ENCODE measurements around the gene HAGH. TPM values are rescaled to one million over a fixed set of nuclear protein-coding genes. Genes with fewer than 3 reads are reported as not detected.

Gene HAGH
- total RNA-seq, 1 donor from 2014 or later: 35.9 TPM

DNA sequence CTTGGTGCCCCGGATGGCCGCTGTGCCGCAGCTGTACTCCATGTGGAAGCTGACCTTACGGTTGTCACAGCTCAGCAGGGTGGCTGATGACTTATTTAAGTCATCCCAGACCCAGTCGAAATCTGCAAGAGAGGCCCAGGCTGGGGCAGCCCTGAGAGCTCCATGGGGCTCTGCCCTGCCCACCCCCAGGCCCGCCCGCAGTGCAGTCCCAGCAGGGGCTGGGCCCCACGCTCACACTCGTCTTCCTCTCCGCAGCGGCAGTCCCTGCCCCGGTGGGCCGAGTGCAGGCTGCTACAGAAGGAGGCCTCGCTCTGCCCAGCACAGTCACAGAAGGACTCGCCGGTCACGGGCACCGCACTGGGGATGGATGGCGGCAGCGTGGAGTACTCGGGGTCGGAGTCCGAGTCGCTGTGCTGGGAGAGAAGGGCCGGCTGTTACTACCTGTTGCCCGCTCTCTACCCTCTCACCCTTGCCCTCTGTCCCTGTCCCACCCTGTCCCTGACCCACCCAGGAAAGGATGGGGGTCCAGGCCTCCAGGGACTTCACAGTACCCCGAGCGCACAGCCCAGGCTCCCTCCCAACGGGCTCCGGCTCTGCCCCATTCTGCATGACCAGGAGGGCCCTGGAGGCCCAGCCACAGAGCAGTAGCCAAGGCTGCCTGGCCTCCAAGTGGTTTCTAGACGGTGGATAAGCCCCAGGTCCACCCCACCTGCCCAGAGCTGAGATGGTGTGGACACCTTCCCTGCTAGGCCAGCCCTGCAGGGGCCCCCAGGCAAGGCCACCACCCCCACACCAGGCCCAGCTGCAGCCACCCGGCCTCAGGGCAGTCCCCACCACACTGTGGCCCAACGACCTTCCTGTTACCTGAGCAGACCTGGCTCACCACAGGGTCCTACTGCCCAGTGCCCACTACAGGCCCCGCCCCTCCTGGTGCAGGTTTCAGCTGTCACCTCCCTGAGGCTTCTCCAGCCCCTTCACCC, 48.1 kb downstream of the HAGH start:
- H4K20me1 ChIP-seq (ENCODE audit: insufficient read depth, low read length): peaks cover 46% of the 10 kb centered on the region
- no peaks in the 10 kb centered on the region for H3K9me3 Mint-ChIP-seq (ENCODE audit: unreplicated experiment)
- no peaks in the 10 kb centered on the region for H3K27me3 Mint-ChIP-seq (ENCODE audit: low read depth, unreplicated experiment)
- no peak overlapping the region for H3K9ac ChIP-seq (ENCODE audit: low read length)
- H2AFZ ChIP-seq (ENCODE audit: low read depth, low read length): no peak overlapping the region
- no peaks in the 10 kb centered on the region for H3K36me3 ChIP-seq (ENCODE audit: insufficient read depth, low read length)
- H3K27ac ChIP-seq (ENCODE audit: low read depth, low read length): no peak overlapping the region
- FAIRE-seq: no peak
- no peak overlapping the region for H3K4me3 Mint-ChIP-seq (ENCODE audit: unreplicated experiment)
- H3K27me3 ChIP-seq (ENCODE audit: insufficient read depth, low read length): no peaks in the 10 kb centered on the region
- H3K27ac Mint-ChIP-seq (ENCODE audit: unreplicated experiment): no peak overlapping the region
- H3K9me3 ChIP-seq (ENCODE audit: insufficient read depth, low read depth, low read length): no peaks in the 10 kb centered on the region
- no peak overlapping the region for H3K4me2 ChIP-seq (ENCODE audit: low read length)
- no peak overlapping the region for H3K4me3 ChIP-seq (ENCODE audit: insufficient read depth, low read depth, low read length)
- no peak for DNase-seq (ENCODE audit: low read depth)
- no peak for TF ChIP-seq CTCF (IDR thresholded peaks at IDR 0.05; ENCODE audit: insufficient read depth, low read depth, low read length)
- no peak for TF ChIP-seq EZH2 (IDR thresholded peaks at IDR 0.05; ENCODE audit: insufficient read depth, low read length)
- peaks cover 2% of the 10 kb centered on the region for H3K36me3 Mint-ChIP-seq (ENCODE audit: low read depth, unreplicated experiment)
- H3K4me1 ChIP-seq (ENCODE audit: insufficient read depth, low read length): peaks cover 17% of the 10 kb centered on the region
- H3K79me2 ChIP-seq (ENCODE audit: insufficient read depth, low read length): peaks cover 48% of the 10 kb centered on the region
- H3K4me1 Mint-ChIP-seq (ENCODE audit: low read depth, unreplicated experiment): peaks cover 9% of the 10 kb centered on the region

DNA sequence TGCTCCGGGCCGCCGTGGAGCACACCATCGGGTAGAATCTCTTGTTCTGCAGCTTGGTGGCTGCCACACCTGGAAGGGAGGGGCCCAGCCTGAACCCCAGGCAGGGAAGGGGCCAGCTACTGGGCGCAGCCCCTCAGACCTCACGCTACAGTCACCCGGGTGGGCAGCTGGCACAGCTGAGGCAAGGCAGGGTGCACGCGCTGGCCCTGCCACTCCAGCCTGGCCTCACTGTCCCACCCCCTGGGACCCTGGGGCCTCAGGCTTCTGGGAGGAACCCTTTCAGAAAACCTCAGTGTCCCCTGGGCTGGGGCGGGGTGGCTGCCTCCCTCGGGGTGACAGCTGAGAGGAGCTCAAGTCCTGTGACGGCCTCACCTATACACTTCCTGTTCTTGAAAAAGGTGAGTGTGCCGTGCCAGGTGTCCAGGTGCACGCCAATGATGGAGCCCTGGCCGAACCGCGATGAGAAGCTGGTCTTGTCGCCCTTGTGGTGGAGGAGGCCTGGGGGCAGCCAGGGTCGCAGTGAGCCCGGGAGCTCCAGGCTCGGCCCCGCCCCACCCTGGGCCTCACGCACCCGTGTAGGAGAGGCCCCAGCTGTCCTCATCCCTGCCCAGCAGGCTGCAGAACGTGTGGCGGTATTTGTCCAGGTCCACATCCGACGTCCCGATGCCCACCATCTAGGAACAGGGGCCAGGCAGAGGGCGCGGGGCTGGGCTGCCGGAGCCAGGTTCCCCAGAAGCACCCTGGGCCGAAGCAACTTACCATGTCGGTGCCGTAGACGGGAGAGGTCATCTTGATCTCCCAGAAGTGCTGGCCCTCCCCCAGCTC, 49.0 kb downstream of the HAGH start:
- H3K27ac ChIP-seq (ENCODE audit: low read depth, low read length): no peak overlapping the region
- H3K4me2 ChIP-seq (ENCODE audit: low read length): no peak overlapping the region
- H3K27me3 Mint-ChIP-seq (ENCODE audit: low read depth, unreplicated experiment): no peaks in the 10 kb centered on the region
- DNase-seq (ENCODE audit: low read depth) (no peak), FAIRE-seq (no peak)
- peaks cover 46% of the 10 kb centered on the region for H4K20me1 ChIP-seq (ENCODE audit: insufficient read depth, low read length)
- H3K36me3 Mint-ChIP-seq (ENCODE audit: low read depth, unreplicated experiment): peaks cover 2% of the 10 kb centered on the region
- H2AFZ ChIP-seq (ENCODE audit: low read depth, low read length): no peak overlapping the region
- peaks cover 51% of the 10 kb centered on the region for H3K79me2 ChIP-seq (ENCODE audit: insufficient read depth, low read length)
- H3K9me3 Mint-ChIP-seq (ENCODE audit: unreplicated experiment): no peaks in the 10 kb centered on the region
- H3K4me1 Mint-ChIP-seq (ENCODE audit: low read depth, unreplicated experiment): peaks cover 9% of the 10 kb centered on the region
- no peak overlapping the region for H3K4me3 ChIP-seq (ENCODE audit: insufficient read depth, low read depth, low read length)
- TF ChIP-seq EZH2 (IDR thresholded peaks at IDR 0.05; ENCODE audit: insufficient read depth, low read length) (no peak), CTCF (IDR thresholded peaks at IDR 0.05; ENCODE audit: insufficient read depth, low read depth, low read length) (no peak)
- H3K27ac Mint-ChIP-seq (ENCODE audit: unreplicated experiment): no peak overlapping the region
- no peak overlapping the region for H3K4me3 Mint-ChIP-seq (ENCODE audit: unreplicated experiment)
- H3K9ac ChIP-seq (ENCODE audit: low read length): no peak overlapping the region
- H3K36me3 ChIP-seq (ENCODE audit: insufficient read depth, low read length): no peaks in the 10 kb centered on the region
- H3K9me3 ChIP-seq (ENCODE audit: insufficient read depth, low read depth, low read length): no peaks in the 10 kb centered on the region
- H3K27me3 ChIP-seq (ENCODE audit: insufficient read depth, low read length): no peaks in the 10 kb centered on the region
- H3K4me1 ChIP-seq (ENCODE audit: insufficient read depth, low read length): peaks cover 17% of the 10 kb centered on the region
